DOHH2 (cell line): ENCODE measurements around the gene PRAF2.

ENCODE experiments used
- H3F3A ChIP-seq: fragments of 200-600 bp; sonication (generic), shearing (Covaris generic); 2 replicates; pipeline ENCODE4 v1.6.0; 2016; ENCODE audit warnings: antibody characterized with exemption, mild to moderate bottlenecking; ENCODE audit not compliant: control insufficient read depth, insufficient read depth
- H3K27ac ChIP-seq: fragments of 200-600 bp; sonication (generic); 2 replicates; pipeline ENCODE4 v1.5.1; 2014; ENCODE audit warnings: low read depth, mild to moderate bottlenecking, low read length, moderate library complexity
- H3K27me3 ChIP-seq: fragments of 200-600 bp; sonication (generic); 2 replicates; pipeline ENCODE4 v1.6.1; 2014; ENCODE audit warnings: mild to moderate bottlenecking, low read length, mixed read lengths; ENCODE audit not compliant: control insufficient read depth
- H3K36me3 ChIP-seq: fragments of 200-600 bp; sonication (generic); 2 replicates; pipeline ENCODE4 v1.6.1; 2014; ENCODE audit warnings: mild to moderate bottlenecking, low read length, moderate library complexity, mixed read lengths; ENCODE audit not compliant: control insufficient read depth
- H3K4me1 ChIP-seq: fragments of 200-600 bp; sonication (generic); 2 replicates; pipeline ENCODE4 v1.6.1; 2014; ENCODE audit warnings: mild to moderate bottlenecking, low read length, mixed read lengths; ENCODE audit not compliant: control insufficient read depth
- H3K4me2 ChIP-seq: fragments of 200-600 bp; sonication (generic); 2 replicates; pipeline ENCODE4 v1.6.0; 2014; ENCODE audit warnings: mild to moderate bottlenecking, low read length, moderate library complexity
- H3K4me3 ChIP-seq: fragments of 200-600 bp; sonication (generic); 2 replicates; pipeline ENCODE4 v1.5.1; 2014; ENCODE audit warnings: mild to moderate bottlenecking, low read length, mixed read lengths
- H3K79me2 ChIP-seq: fragments of 200-600 bp; sonication (generic); 2 replicates; pipeline ENCODE4 v1.6.1; 2014; ENCODE audit warnings: mild to moderate bottlenecking, low read length, mixed read lengths; ENCODE audit not compliant: control insufficient read depth
- H3K9me2 ChIP-seq: fragments of 200-600 bp; sonication (generic); replicated peaks from 2 replicates; pipeline ENCODE4 v1.6.1; 2014; ENCODE audit warnings: mild to moderate bottlenecking, low read length, mixed read lengths; ENCODE audit not compliant: control insufficient read depth
- H3K9me3 ChIP-seq: fragments of 200-600 bp; sonication (generic); 2 replicates; pipeline ENCODE4 v1.6.1; 2014; ENCODE audit warnings: antibody characterized with exemption, low read length, mixed read lengths; ENCODE audit not compliant: control insufficient read depth, insufficient read depth
- H4K20me1 ChIP-seq: fragments of 200-600 bp; sonication (generic); 2 replicates; pipeline ENCODE4 v1.6.0; 2014; ENCODE audit warnings: low read depth, mild to moderate bottlenecking, antibody characterized with exemption, low read length, moderate library complexity; ENCODE audit not compliant: control insufficient read depth, insufficient read depth
- CTCF ChIP-seq: fragments of 200-600 bp; sonication (generic); IDR thresholded peaks from one replicate; pipeline ENCODE4 v1.5.1; 2014; ENCODE audit warnings: antibody characterized with exemption, mild to moderate bottlenecking, low read depth, low read length; ENCODE audit not compliant: poor library complexity, severe bottlenecking
- EZH2phosphoT487 ChIP-seq: fragments of 200-600 bp; sonication (generic); IDR thresholded peaks from 2 replicates; pipeline ENCODE4 v1.6.1; 2017; ENCODE audit warnings: borderline replicate concordance, mild to moderate bottlenecking, antibody characterized with exemption, low read length, moderate library complexity, mixed read lengths

The PRAF2 gene

GRCh38 chrX:49059681-49060085 is 14.1 kb downstream of the PRAF2 start:
- Histone ChIP-seq H3K4me2 (no peak overlapping the region), H3K27me3 (peaks cover 2% of the 10 kb centered on the region), H3K4me1 (no peaks in the 10 kb centered on the region), H4K20me1 (no peaks in the 10 kb centered on the region), H3F3A (no peaks in the 10 kb centered on the region), H3K9me3 (no peaks in the 10 kb centered on the region), H3K4me3 (no peak overlapping the region), H3K79me2 (no peaks in the 10 kb centered on the region), H3K36me3 (no peaks in the 10 kb centered on the region), H3K27ac (no peak overlapping the region), H3K9me2 (no peaks in the 10 kb centered on the region)
- TF ChIP-seq CTCF (no peak), EZH2phosphoT487 (no peak)

GRCh38 chrX:49059201-49059600 is 14.6 kb downstream of the PRAF2 start:
- no peak overlapping the region for H3K4me3 ChIP-seq
- TF ChIP-seq CTCF (no peak), EZH2phosphoT487 (no peak)
- no peaks in the 10 kb centered on the region for H3F3A ChIP-seq
- no peaks in the 10 kb centered on the region for H3K36me3 ChIP-seq
- H3K27ac ChIP-seq = no peak overlapping the region
- H3K9me3 ChIP-seq = no peaks in the 10 kb centered on the region
- H3K4me1 ChIP-seq = no peaks in the 10 kb centered on the region
- no peaks in the 10 kb centered on the region for H3K79me2 ChIP-seq
- H3K27me3 ChIP-seq = peaks cover 6% of the 10 kb centered on the region
- H4K20me1 ChIP-seq = no peaks in the 10 kb centered on the region
- no peak overlapping the region for H3K4me2 ChIP-seq
- no peaks in the 10 kb centered on the region for H3K9me2 ChIP-seq

- no peak within 1 kb of the TSS for H3K4me3 ChIP-seq
- no peaks in the 10 kb centered on the region for H4K20me1 ChIP-seq
- no peaks in the 10 kb centered on the region for H3K36me3 ChIP-seq
- no peaks in the 10 kb centered on the region for H3F3A ChIP-seq
- H3K9me2 ChIP-seq = no peaks in the 10 kb centered on the region
- H3K27me3 ChIP-seq = peaks cover 10% of the 10 kb centered on the region
- no peaks in the 10 kb centered on the region for H3K79me2 ChIP-seq
- no peaks in the 10 kb centered on the region for H3K9me3 ChIP-seq
- no peaks in the 10 kb centered on the region for H3K4me1 ChIP-seq
- TF ChIP-seq CTCF (no peak), EZH2phosphoT487 (no peak)
- no peak within 1 kb of the TSS for H3K4me2 ChIP-seq
- H3K27ac ChIP-seq = no peak within 1 kb of the TSS
Observed at GRCh38 chrX:49058794-49059193, 15.0 kb downstream of the PRAF2 start, which contains the start of gene CCDC120. Gene CCDC120, plus strand, starts transcription at chrX:49058999. Its CDS starts 3,043 bp downstream, at chrX:49062042.
